Loucy (cell line): ENCODE results near the gene ALG1L2.

Experiments used
- EZH2phosphoT487 ChIP-seq: fragments of 200-600 bp; IDR thresholded peaks from 2 replicates; pipeline ENCODE4 v1.6.1; 2018; ENCODE audit warnings: antibody characterized with exemption, mild to moderate bottlenecking, moderate library complexity, borderline replicate concordance
- TF ChIP-seq, protein P1 (sequence below): fragments of 200-600 bp; sonication (generic); conservative IDR thresholded peaks from 2 replicates; pipeline ENCODE4 v1.5.1; 2014; ENCODE audit warnings: mild to moderate bottlenecking, antibody characterized with exemption, low read length

DNA sequence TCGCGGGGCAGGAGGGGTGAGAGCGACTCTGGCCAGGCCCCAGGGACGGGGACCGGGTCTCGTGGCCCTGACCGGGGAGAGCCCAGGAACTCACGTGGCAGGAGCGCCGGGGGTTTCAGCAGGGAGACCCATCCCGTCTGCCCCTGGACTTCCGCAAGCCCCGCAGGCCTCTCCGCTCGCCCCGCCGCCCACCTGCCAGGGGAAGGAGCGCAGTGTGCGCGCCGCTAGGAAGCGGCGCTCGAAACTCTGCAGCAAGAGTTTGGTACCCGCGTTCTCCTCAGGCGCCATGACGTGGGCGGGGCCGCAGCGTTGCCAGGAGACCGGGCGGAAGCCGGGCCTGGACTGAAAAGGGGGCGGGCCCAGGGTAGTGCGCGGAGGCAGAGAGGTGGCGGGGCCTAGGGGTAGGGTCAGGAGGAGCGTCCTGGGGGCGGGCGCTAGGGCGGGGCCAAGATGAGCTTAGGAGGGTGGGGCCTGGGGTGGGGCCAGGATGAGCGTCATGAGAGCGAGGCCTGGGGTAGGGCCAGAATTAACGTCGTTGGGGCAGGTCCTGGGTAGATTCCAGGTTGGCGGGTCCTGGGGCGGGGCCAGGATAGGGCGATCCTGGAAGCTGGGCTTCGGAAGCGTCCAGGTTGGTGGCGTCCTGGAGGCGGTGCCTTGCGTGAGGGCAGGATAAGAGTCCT is 29.7 kb downstream of the ALG1L2 start:
- TF ChIP-seq, protein P1, sequence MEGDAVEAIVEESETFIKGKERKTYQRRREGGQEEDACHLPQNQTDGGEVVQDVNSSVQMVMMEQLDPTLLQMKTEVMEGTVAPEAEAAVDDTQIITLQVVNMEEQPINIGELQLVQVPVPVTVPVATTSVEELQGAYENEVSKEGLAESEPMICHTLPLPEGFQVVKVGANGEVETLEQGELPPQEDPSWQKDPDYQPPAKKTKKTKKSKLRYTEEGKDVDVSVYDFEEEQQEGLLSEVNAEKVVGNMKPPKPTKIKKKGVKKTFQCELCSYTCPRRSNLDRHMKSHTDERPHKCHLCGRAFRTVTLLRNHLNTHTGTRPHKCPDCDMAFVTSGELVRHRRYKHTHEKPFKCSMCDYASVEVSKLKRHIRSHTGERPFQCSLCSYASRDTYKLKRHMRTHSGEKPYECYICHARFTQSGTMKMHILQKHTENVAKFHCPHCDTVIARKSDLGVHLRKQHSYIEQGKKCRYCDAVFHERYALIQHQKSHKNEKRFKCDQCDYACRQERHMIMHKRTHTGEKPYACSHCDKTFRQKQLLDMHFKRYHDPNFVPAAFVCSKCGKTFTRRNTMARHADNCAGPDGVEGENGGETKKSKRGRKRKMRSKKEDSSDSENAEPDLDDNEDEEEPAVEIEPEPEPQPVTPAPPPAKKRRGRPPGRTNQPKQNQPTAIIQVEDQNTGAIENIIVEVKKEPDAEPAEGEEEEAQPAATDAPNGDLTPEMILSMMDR, result no peak
- no peak for TF ChIP-seq EZH2phosphoT487
